BJ (cell line): ENCODE results near the gene YLPM1. TPM values are rescaled to one million over a fixed set of nuclear protein-coding genes. Genes with fewer than 3 reads are reported as not detected.

Source experiments
- CTCF ChIA-PET: fragments of 350-600 bp; formaldehyde crosslinking; extraction: SDS; loops from one replicate; lab custom pipeline; 2021; ENCODE audit warnings: antibody characterized with exemption, inconsistent platforms; lab: Yijun Ruan, JAX
- POLR2A ChIA-PET: fragments of 300-600 bp; sonication (Branson Sonifier 250); formaldehyde crosslinking; extraction: SDS; loops from one replicate; lab custom pipeline; 2021; ENCODE audit warnings: antibody characterized with exemption; lab: Charles Lee
- DNase-seq: peaks from one replicate; pipeline ENCODE4 v3.0.0-alpha.2; 2011; ENCODE audit warnings: low read depth
- H3K27me3 ChIP-seq: 2 replicates; pipeline ENCODE4 v1.6.0; 2011; ENCODE audit warnings: low read length; ENCODE audit not compliant: control insufficient read depth, insufficient read depth
- H3K36me3 ChIP-seq: 2 replicates; pipeline ENCODE4 v1.5.1; 2011; ENCODE audit warnings: low read length; ENCODE audit not compliant: control insufficient read depth, insufficient read depth
- H3K4me3 ChIP-seq: 2 replicates; pipeline ENCODE4 v1.5.1; 2011; ENCODE audit warnings: low read depth, mild to moderate bottlenecking, control low read depth, low read length
- polyA plus RNA-seq: library from polyadenylated mRNA; depleted of rRNA; stranded (reverse); fragments of >200 nt; gene quantifications from 2 replicates; pipeline ENCODE4 v1.2.3, GENCODE V29; 2011
- TF ChIP-seq, protein P1 (sequence below): IDR thresholded peaks from 2 replicates; pipeline ENCODE4 v1.5.1; 2011; ENCODE audit warnings: low read depth, mild to moderate bottlenecking, control low read depth, inconsistent platforms, low read length, moderate library complexity; ENCODE audit not compliant: insufficient read depth

YLPM1 gene
- polyA plus RNA-seq, 1 experiment, result 5.5 TPM

DNA sequence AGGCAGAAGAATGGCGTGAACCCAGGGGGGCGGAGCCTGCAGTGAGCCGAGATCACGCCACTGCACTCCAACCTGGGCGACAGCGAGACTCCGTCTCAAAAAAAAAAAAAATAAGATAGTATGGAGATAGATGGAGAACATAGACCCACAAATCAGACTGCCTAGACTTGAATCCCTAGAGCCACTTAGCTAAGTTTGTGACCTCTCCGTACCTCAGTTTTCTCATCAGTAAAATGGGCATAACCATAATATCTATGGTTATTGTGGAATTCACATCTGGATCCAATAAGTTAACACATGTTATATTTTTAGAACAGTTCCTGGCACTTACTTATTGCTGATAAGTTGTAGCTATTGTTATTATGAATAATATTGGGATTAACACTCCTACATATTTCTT lies 105.6 kb downstream of the YLPM1 start:
- no peaks in the 10 kb centered on the region for H3K36me3 ChIP-seq
- ChIA-PET POLR2A (no interaction called here), CTCF (interaction anchor here (1.0 to 21.7 kb wide), 6 partner anchors 8 to 220 kb away, joined by 4 to 195 read pairs (median 11); partner anchors contain the start of genes DLST and PROX2)
- no peak overlapping the region for H3K4me3 ChIP-seq
- TF ChIP-seq, protein P1, sequence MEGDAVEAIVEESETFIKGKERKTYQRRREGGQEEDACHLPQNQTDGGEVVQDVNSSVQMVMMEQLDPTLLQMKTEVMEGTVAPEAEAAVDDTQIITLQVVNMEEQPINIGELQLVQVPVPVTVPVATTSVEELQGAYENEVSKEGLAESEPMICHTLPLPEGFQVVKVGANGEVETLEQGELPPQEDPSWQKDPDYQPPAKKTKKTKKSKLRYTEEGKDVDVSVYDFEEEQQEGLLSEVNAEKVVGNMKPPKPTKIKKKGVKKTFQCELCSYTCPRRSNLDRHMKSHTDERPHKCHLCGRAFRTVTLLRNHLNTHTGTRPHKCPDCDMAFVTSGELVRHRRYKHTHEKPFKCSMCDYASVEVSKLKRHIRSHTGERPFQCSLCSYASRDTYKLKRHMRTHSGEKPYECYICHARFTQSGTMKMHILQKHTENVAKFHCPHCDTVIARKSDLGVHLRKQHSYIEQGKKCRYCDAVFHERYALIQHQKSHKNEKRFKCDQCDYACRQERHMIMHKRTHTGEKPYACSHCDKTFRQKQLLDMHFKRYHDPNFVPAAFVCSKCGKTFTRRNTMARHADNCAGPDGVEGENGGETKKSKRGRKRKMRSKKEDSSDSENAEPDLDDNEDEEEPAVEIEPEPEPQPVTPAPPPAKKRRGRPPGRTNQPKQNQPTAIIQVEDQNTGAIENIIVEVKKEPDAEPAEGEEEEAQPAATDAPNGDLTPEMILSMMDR, result no peak
- DNase-seq, result no peak
- H3K27me3 ChIP-seq, result peaks cover 4% of the 10 kb centered on the region; the same call in 1 of the 2 replicates

DNA sequence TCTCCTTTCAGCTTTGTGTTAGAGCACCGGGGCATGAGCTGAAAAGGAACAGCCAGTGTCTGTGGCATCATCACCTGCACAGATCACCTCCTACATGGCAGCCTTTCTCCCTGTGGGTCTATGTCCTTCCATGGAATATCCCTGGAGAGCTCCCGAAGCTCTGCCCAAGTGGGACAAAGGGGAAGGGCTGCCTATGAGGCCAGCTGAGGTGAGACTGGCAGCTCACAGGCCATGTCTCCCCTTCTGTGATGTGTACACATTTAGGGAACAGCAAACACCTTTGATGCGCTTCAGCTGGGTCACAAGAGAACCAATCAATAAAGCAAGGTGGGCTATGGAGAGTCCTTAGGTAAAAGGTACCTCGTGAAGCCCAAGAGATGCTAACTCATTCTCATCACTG lies 108.7 kb downstream of the YLPM1 start:
- ChIA-PET CTCF (interaction anchor here (0.8 to 21.7 kb wide), 7 partner anchors 8 to 217 kb away, joined by 3 to 195 read pairs (median 6); no protein-coding TSS in a partner anchor), POLR2A (no interaction called here)
- Histone ChIP-seq H3K27me3 (peaks cover 4% of the 10 kb centered on the region; the same call in 1 of the 2 replicates), H3K36me3 (no peaks in the 10 kb centered on the region), H3K4me3 (no peak overlapping the region)
- no peak for DNase-seq
- TF ChIP-seq, protein P1, result no peak

DNA sequence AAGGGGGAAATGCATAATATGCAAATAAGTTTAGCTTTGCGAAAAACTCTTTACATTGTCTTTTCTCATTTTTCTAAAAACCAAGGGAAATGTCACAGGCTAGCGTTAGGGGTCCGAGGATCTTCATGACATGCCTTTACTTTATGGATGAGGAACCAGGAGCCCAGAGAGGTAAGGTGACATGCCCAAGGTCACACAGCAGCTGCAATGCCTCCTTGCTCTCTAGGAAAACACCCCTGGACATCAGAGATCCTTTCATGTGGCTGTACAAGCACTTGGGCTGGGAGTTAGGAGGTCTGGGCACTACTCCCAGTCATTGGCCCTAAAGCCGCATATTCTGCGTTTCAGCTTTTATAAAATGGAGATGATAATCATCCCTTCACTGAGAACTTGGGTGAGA lies 112.1 kb downstream of the YLPM1 start:
- TF ChIP-seq, protein P1, result no peak
- Histone ChIP-seq H3K36me3 (no peaks in the 10 kb centered on the region), H3K4me3 (no peak overlapping the region), H3K27me3 (peaks cover 4% of the 10 kb centered on the region; the same call in 1 of the 2 replicates)
- no peak for DNase-seq
- ChIA-PET POLR2A (no interaction called here), CTCF (interaction anchor here (0.5 to 21.7 kb wide), 5 partner anchors 15 to 266 kb away, joined by 3 to 195 read pairs (median 3); no protein-coding TSS in a partner anchor)

DNA sequence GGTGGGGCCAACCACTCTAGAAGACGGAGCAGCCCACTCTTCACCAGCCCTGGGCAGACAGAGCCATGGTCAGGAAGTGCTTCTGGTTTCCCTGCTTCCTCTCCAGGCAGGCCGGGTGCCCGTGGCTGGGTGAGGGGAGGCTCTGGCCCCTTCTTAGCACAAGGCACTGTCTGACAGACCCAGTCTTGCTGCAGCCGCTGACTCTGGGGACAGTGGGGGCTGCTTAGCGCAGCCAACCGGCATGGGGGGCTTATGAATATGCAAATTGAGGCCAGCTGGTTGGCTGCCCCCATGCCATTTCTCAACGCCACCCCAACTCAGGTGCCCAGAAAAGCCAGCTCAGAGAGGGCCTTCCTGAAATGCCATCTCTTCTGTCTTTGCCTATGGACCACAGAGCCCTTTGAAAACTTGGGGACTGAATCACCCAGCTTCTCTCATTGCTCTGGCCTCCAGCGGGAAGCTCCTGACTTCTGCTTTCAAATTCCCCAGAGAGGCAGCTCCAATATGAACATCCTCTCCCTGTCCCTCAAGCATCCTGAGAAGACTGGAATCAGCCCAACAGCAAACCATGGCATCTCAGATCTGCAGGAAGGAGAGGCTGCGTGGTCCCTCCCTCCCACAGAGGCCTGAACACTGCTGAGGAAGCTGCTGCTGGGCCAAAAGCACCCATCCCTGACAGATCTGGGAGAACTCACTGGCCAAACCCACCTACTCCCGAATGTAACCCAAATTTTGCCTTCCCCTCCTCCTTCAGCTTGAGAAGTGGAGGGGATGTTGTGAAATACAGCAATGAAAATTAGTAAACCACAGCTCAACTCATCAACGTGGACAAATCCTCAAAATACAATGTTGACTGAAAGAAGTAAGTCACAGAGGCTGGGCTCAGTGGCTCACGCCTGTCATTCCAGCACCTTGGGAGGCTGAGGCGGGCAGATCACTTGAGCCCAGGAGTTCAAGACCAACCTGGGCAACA lies 113.1 kb downstream of the YLPM1 start, which contains the start of gene PROX2:
PROX2 (minus strand) TSS at position 205 of the 973 bp plus-strand sequence. CDS start 12,311 bp downstream, outside the sequence.
- no peak for DNase-seq
- POLR2A ChIA-PET, result no interaction called here
- H3K4me3 ChIP-seq, result no peak within 1 kb of the TSS
- CTCF ChIA-PET, result interaction anchor here (0.5 to 21.7 kb wide), 6 partner anchors 8 to 760 kb away, joined by 3 to 195 read pairs (median 4); no protein-coding TSS in a partner anchor
- H3K27me3 ChIP-seq, result peaks cover 4% of the 10 kb centered on the region; the same call in 1 of the 2 replicates
- no peaks in the 10 kb centered on the region for H3K36me3 ChIP-seq
- TF ChIP-seq, protein P1, result no peak
